Measurements from ENCODE around the gene SNTB2.

SNTB2 gene

GRCh38 chr16:69319381-69319780 lies 132.4 kb downstream of the SNTB2 start:
- no peak for DNase-seq (ENCODE audit: low spot score)

- DNase-seq (ENCODE audit: low spot score) = no peak
These were observed 133.1 kb downstream of the SNTB2 start for GRCh38 chr16:69319826-69320739.

- no peak for DNase-seq (ENCODE audit: low spot score)
These were observed 133.7 kb downstream of the SNTB2 start for GRCh38 chr16:69320740-69321073.

- DNase-seq (ENCODE audit: low spot score) = no peak
These were observed 134.1 kb downstream of the SNTB2 start for GRCh38 chr16:69321080-69321479.

- no peak for DNase-seq (ENCODE audit: low spot score)
These were observed 135.4 kb downstream of the SNTB2 start for GRCh38 chr16:69322343-69322742.

- no peak for DNase-seq (ENCODE audit: low spot score)
These were observed 136.5 kb downstream of the SNTB2 start for GRCh38 chr16:69323415-69323814.

- peak; percentile 44 for DNase-seq (ENCODE audit: low spot score)
These were observed 137.1 kb downstream of the SNTB2 start for GRCh38 chr16:69324013-69324531.

GRCh38 chr16:69324585-69325253 lies 137.8 kb downstream of the SNTB2 start:
- DNase-seq (ENCODE audit: low spot score) = no peak

- no peak for DNase-seq (ENCODE audit: low spot score)
These were observed 138.8 kb downstream of the SNTB2 start for GRCh38 chr16:69325784-69326171.

- DNase-seq (ENCODE audit: low spot score) = no peak
These were observed 139.4 kb downstream of the SNTB2 start for GRCh38 chr16:69326172-69326873.

- DNase-seq (ENCODE audit: low spot score) = no peak
These were observed 140.8 kb downstream of the SNTB2 start for GRCh38 chr16:69327585-69328310.

GRCh38 chr16:69328854-69329316 lies 141.9 kb downstream of the SNTB2 start:
- no peak for DNase-seq (ENCODE audit: low spot score)

- DNase-seq (ENCODE audit: low spot score) = no peak
These were observed 142.7 kb downstream of the SNTB2 start for GRCh38 chr16:69329369-69330285.

GRCh38 chr16:69330286-69331109 lies 143.5 kb downstream of the SNTB2 start, which contains the start of gene PDF:
PDF (minus strand) TSS chr16:69330588; CDS start chr16:69330570, 18 bp downstream.
- DNase-seq (ENCODE audit: low spot score) = peak; percentile 91

- DNase-seq (ENCODE audit: low spot score) = no peak
These were observed 147.7 kb downstream of the SNTB2 start for GRCh38 chr16:69334696-69335095.

GRCh38 chr16:69338557-69339288 lies 151.8 kb downstream of the SNTB2 start:
- DNase-seq (ENCODE audit: low spot score) = no peak

GRCh38 chr16:69339289-69340094 lies 152.5 kb downstream of the SNTB2 start, which contains the start of the genes COG8 and NIP7:
COG8 (minus strand) TSS chr16:69339564; CDS start chr16:69339552, 12 bp downstream.
NIP7 (plus strand) TSS chr16:69339772; CDS start chr16:69339830, 58 bp downstream.
- peak; percentile 98 for DNase-seq (ENCODE audit: low spot score)
